Measurements from ENCODE around the gene ABCA4.

- no peak for TF ChIP-seq EZH2 (IDR thresholded peaks at IDR 0.05)
- TF ChIP-seq POLR2AphosphoS5 (IDR thresholded peaks at IDR 0.05; ENCODE audit: borderline replicate concordance, low read depth, low read length), result no peak; the same call in 1 of the 2 replicates
- TF ChIP-seq FOXP2 (optimal IDR thresholded peaks at IDR 0.05; ENCODE audit: control extremely low read depth, extremely low read length, insufficient read depth), result no peak
These were observed 2.9 kb downstream of the ABCA4 start for GRCh38 chr1:94118013-94118412.

Data from SK-N-MC (cell line).